DMS53 treated with DMSO at 0.1 percent for 48 hours (cell line): Measurements from ENCODE around the gene MAPK4.
"Not testable (repeated sequence)": the region's sequence is repeated elsewhere in the genome, so short reads cannot be mapped to it uniquely, and the experiment has no call there.

Experiments used
- DNase-seq: peaks from one replicate; lab custom pipeline; 2025; ENCODE audit not compliant: unreplicated experiment; lab: John Stamatoyannopoulos, UW

The MAPK4 gene

DNA sequence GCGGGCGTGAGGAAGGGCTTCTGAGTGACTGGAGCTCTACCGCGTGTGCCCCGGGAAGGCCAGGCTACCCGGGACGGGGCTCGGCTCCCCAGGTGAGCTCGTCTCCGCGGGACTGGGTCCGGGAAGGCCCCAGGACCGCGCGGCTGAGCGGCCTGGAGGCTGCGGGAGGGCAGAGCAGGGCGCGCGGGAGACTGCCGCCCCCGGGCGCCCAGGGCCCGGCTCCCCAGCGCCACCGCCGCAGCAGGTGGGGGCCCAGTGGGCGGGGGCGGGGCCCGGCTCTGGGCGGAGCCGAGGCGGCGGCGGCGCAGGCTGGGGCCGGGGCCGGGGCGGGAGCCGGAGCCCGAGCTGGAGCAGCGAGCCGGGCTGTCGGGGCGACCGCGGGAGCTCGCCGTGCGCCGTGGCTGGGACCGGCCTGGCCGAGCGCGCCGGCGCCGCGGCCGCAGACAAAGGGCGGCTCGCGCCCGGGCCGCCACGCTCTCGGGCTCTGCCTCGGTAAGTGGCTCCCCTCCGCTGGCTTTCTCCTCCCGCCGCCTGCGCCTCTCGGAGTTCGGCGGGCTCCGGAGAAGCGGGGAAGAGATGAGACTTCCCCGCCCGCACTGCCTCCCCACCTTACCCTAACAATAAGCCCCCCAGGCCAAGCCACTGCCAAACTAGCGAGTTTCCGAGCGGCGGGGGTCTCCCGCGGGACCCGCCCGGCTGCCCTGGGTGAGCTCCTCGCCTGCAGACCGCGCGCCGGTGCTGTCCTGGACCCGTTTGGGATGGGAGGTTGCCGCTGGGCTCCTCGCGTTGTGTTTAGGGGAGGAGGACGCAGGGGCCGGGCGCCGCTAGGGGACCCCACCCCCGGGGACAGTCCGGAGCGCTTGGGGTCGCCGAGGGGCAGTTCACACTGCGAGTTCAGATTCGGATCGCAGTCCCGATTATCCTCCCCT lies at the start of gene MAPK4:
Gene MAPK4 (plus strand): TSS at position 336 of the 929 bp plus-strand sequence. CDS start 103,872 bp downstream, outside the sequence.
- DNase-seq = peak; percentile 56

DNA sequence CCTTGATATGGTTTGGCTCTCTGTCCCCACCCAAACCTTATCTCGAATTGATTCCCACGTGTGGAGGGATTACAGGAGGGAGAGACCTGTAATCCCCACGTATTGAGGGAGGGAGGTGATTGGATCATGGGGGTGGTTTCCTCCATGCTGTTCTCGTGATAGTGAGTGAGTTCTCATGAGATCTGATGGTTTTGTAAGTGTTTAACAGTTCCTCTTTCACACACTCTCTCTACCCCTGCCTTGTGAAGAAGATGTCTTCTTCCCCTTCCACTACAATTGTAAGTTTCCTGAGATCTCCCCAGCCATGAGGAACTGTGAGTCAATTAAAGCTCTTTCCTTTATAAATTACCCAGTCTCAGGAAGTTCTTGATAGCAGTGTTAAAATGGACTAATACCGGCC lies 42.6 kb upstream of the MAPK4 start:
- not testable (repeated sequence) for DNase-seq

DNA sequence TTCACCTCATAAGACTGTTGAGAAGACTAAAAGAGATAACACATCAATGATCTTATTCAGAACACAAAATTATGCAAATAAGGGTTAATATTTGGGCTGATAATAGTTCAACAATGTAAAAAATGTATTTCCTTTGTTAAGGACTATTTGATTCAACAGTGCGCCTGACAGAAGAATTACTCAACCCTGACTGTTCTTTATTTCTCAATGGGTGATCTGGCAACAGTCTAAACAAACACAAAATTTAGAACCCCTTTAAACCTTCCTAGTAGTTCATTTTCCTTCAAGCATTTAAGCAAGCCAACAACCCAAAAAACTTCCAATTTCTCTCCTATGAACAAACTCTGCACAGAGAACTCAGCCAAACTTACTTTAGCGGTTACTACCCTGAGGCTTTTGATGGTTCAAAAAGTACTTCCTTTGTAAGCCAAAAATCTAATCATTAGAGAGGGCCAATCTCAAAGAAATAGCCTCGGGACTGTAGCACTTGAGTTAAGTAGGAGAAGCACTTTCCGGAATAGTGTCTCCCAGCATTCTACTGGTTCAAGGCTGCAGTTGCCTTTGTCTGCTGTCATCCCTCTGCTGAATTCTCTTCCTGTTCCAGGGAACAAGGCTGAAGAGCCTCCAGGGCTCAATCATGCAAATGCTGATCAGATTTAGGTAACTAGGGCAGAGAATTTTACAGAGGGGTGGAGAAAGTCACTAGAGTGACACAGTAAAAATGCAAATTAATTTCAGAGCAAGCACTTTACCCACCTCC lies 40.9 kb upstream of the MAPK4 start:
- DNase-seq = no peak

DNA sequence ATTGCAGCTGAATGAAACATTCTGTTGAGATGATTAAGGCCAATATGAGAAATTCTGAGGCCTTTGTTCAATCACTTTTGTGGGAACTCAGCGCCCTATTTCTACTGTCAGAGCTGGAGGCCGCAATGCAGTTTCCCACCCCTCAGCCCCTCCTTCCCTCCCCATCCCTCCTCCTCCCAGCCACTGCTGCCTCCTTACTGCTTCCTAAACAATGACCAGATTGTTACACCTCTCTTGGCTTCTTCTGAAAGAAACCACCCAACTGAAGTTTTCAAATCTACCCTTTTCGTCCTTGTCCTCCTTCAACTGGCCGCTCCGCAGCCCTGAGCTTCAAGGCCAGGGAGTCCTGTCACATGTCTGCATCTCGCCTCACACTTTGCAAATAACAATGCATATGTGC lies 36.7 kb upstream of the MAPK4 start:
- no peak for DNase-seq

DNA sequence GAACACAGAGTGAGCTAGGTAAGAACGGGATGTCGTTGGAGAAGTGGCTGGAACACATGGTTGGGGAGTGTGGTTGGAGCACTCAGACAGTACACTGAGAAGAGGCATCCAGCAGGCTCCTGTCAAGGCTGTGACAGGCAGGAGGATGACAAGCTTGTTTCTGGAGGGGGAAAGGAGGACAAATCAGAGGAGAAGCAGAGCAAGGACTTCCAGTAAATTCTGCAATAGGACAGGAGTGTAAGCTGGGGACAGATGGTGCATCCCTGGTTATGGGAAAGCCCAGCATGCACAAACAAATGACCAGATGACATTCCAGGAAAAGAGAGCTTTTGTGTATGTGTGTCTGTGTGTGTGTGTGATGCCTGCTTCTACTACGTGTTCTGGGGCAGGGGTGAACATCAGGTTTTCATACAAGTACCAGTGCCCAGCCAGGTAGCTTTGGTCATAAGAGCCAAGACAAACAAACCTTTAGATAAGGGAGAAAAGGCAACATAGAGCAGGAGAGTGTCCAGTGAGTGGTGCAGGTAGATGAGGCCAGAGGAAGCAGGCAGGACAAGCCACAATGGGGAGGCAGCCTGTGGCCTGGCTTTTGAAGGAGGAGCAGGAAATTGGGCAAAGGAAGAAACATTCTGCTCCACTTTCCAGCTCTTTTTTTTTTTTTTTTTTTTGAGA lies 32.1 kb upstream of the MAPK4 start:
- DNase-seq = peak; percentile 9

DNA sequence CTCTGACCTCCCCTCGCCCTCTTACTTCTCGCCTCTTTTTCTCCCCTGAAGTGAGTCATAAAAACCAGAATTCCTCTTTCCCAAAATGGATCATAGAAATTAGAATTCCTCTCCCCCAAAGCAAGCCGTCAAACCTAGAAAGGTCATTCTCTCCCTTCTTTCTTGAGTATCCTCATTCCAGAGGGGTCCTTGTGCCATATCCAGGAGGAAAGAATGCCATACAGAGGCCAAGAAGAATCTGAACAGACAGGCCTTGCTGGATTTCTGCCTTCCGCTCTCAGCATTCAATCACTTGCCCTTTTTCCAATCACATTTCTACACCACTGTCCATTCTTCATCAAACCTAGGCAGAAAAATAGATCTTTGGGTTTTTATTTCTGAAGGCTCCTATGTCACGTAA lies 31.1 kb upstream of the MAPK4 start:
- DNase-seq = no peak

DNA sequence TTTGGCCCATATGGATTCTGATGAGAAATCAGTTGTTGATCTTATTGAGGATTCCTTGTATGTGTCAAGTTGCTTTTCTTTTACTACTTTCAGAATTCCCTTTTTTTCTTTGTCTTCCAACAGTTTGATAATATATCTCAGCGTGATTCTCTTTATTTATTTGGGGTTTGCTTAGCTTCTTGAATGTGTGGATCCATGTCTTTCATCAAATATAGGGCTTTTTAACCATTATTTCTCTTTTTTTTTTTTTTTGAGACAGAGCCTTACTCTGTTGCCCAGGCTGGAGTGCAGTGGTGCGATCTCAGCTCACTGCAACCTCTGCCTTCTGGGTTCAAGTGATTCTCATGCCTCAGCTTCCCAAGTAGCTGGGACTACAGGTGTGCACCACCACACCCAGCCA lies 26.1 kb upstream of the MAPK4 start:
- DNase-seq = not testable (repeated sequence)

DNA sequence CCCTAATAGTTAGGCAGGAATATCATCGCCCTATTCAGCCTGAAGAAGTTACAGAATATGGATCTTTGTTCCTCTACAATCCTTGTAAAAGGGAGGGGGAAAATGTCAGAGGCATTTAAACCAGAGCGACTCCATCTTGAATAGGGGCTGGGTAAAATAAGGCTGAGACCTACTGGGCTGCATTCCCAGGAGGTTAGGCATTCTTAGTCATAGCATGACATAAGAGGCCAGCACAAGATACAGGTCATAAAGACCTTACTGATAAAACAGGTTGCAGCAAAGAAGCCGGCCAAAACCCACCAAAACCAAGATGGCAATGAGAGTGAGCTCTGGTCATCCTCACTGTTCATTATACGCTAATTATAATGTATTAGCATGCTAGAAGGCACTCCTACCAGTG lies 15.4 kb upstream of the MAPK4 start:
- DNase-seq = not testable (repeated sequence)

DNA sequence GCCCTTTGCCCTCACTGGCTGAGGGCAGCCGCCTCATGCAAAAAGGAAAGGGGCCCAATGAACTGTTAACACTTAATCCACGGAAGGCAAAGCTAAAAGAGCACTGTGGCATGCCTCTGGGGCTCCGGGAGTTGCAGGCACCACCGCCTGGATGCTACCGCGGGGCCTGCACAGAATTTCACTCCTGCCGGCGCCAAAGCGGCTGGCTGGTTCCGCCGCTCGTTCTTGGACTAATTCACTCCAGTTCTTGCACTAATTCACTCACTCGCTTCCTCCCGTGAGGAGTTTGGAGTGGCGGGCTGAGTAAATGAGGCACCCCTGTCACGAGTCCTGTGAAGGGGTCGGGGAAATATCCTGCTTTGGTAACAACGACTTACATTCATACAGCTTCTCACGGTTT lies 14.0 kb upstream of the MAPK4 start:
- no peak for DNase-seq

DNA sequence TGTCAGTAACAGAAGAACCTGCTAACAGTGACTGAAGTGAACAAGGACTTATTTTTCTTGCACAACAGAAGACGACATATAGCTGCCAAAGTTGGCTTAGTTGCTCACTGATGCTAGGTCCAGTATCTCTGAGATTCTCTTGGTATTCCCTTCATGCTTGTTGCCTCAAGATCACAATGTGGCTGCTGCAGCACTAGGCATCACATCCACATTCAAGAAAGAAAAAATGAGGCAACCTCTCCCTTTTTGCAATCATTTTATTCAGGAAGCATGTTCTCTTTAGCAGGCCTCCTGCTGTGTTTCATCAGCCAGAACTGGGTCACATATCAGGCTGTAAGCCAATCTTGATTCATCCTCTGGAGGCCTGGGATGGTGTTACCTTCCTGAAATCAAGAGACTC lies 11.7 kb upstream of the MAPK4 start:
- no peak for DNase-seq

DNA sequence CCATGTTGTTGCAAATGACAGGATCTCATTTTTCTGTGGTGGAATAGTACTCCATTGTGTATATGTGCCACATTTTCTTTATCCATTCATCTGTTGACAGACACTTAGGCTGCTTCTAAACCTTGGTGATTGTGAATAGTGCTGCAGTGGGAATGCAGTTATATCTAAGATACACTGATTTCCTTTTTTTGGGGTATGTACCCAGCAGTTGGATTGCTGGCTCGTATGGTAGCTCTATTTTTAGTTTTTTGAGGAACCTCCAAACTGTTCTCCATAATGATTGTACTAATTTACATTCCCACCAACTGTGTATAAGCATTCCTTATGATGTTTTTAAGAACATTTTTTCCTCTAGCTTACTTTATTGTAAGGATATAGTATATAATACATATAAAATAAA lies 8.2 kb upstream of the MAPK4 start:
- not testable (repeated sequence) for DNase-seq

DNA sequence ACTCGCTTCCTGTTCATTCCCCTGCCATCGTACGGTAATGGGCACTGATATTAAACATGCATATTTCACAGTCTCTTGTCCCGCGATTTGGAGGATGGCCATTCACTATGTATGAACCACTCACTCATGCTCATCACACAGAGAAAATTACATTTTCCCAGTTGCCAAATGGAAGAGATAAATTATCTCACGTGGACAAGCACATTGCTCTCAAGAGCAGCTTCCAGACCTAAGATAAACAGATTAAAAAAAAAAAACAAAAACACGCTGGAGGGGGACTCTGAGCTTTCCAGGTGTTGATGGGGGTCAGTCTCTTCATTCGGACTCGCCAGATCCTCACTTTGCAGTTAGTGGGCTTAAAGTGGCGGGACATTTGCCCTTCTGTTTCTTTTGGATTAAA lies 1.7 kb upstream of the MAPK4 start:
- no peak for DNase-seq

DNA sequence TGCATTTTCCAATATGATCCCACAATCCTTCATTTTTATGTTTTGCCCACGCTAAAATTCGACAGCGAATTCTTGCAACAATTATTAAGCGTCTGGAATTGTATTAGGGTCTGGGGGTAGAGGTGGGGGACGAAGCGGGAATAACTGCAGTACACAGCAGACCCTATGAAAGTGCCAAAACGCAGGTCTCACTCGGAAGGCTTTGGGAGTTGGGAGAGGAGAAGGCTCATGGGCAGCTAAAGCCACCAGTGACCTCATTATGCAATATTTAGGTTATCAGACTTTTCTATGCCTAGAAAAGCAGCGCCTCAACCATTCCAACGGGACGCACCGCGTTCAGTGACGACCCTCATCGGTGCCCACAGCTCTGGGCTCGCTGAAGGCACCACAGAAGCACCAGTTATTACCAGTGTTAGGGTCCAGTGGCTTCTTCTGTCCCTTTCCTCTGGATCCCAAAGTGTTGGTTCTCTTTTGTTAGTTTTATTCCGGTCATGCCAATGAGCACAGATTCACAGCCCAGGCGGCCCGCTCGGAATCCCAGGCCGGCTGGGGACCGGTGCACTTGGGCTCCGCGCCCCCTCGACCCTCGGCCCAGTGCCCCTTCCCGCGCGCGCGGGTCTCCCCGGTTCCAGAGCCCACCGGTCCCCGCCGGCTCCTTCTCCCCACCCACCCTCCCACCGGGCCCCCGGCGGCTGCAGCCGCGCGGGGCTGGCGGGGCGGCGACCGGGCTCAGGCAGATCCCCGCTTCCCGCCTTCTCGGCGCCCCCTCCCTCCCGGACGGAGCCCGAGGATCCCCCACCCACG lies 737 bp upstream of the MAPK4 start:
- DNase-seq = peak; percentile 21

DNA sequence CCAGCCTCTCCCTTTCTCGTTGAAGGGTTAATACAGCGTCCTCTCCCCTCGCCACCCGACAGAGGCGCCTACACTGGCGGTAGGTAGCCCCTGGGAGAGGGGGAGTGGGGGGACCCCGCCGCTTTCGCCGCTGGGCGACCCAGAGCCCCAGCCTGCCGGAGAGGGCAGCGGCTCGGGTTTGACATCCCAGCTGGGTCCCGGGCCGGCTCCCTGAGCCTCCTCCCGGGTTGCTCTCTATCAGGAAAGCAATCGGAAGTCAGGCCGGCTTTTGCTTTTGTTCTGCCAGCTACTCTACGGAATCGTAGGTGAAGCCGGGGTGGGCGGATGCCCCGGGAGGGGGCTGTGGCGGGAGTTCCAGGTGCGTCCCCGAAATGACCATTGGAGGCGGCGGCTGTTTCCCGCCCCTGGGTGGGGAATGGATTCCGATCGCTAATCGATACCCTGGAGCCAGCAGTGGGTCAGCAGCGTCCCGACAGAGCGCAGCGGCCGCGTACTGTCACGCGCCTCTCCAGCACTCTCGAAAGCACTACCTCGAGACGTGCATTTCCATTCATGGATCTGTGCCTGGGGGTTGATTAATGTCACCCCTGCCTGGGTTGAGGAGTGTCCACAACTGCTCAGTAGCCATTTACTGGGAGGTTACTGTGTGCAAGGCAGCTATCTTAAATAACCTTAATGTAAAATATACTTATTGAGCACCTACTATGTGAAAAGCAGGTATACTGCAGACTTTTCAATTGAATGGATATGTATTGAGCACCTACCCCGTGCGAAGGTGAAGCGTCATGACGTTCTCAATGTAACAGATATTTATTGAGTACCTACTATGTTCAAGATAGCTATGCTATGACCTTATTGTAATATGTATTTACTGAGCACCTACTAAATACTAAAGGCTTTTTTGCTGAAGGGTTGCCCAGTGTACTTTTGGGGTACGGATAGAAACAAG lies 1.1 kb downstream of the MAPK4 start:
- peak; percentile 46 for DNase-seq

DNA sequence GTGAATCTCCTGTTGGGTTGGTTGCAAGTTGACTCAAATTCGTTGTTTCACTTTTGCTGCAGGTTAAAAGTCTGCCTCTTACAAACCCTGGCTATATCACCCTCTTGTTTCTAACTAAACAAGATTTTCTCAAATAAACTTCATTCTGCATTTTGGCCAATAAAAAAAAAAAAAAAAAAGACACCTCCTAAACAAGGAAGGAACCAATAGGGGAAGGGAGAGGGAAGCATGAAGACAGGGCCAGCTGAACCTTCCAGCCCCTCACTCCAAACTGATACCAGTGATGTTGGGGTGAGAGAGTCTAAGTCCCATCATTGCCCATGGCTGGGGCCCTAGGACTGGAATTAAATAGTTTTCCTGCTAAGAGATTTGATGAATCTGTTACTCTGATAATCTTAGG lies 2.4 kb downstream of the MAPK4 start:
- DNase-seq = not testable (repeated sequence)

DNA sequence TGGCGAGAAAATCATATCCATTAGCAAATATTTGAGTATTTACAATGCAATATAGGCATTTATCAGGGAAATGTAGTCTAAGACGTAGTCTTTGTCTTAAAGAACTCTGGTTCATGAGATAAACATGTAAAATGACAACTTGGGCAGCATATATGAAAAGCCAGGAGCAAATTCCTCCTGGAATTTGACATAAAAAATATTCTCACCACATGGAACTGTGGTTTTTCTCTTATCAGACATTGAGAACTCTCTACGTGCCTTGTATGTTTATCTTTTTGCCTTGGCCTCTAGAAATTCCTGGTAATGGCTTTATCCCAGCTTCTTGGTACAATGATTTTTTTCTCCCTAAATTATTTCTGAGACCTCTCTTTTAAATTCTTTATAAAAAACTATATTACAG lies 2.8 kb downstream of the MAPK4 start:
- DNase-seq = no peak

DNA sequence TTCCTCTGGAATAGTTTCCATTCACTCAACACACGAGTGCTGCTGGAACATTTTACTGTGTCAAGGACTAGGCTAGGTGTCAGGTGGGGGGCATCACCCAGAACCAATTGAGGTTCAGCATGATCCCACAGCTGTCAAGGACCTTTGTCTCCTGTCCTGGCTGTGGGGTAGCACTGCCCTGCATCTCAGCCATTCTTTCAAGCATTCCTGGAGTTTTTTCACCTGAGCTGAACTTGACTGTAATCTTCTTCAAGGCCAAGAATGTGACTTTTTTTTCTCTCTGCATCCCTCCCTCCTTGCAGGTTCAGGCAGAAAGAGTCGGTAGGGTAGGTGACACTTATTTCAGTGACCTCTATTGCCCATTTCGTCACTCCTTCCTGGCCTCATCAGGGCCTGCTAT lies 3.5 kb downstream of the MAPK4 start:
- DNase-seq = no peak

DNA sequence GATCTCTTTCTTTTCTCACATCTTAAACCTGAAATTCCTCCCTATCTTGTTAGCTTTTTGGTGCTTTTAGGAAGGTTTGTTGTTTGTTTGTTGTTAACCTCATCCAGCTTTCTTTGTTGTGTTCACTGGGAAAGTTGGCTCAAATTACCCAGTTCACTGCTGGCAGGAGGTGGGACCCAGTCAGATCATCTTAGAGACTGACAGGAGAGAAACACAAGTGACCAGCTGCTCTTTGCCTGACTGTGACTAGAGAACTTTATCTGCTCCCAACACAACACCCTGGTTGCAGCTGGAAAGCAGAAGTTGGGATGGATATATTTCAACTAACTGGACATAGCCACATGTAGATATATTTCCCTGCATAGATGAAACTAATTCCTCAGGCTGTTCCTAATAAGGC lies 10.0 kb downstream of the MAPK4 start:
- no peak for DNase-seq

DNA sequence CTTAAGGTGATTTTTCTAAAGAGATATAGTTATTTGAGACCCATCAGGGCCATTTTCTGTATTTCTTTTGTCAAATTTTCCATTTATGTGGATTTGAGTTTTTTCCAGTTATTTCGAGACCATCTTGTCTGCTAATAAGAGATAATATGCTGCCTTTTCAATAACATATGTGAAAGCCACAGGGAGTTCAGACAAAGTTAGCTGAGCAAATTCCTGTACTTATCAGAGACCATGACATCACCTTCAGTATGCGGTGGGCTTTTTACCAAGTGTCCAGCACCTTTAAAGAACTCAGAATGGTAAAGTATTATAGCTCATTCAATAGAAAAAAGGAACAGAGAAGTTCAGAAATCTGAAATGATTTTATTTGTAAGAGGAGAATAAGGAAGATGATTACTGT lies 11.7 kb downstream of the MAPK4 start:
- no peak for DNase-seq

DNA sequence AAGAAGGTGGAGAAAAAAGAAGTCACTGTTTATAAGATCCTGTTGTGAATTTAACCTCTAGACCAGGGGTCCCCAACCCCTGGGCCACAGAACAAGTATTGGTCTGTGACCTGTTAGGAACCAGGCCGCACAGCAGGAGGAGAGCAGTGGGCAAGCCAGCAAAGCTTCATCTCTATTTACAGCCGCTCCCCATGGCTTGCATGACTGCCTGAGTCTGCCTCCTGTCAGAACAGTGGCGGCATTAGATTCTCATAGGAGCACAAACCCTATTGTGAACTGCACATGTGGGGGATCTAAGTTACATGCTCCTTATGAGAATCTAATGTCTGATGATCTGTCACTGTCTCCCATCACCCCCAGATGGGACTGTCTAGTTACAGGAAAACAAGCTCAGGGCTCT lies 13.3 kb downstream of the MAPK4 start:
- DNase-seq = not testable (repeated sequence)
